HCT116 (cell line): ENCODE measurements around the gene CPN2. TPM values are rescaled to one million over a fixed set of nuclear protein-coding genes. Genes with fewer than 3 reads are reported as not detected.

Experiments
- ATAC-seq: fragments of 200-7000 bp; cut with Tn5 transposase; 2 replicates; pipeline ENCODE4 v1.9.1; 2020; ENCODE audit warnings: mild to moderate bottlenecking, moderate library complexity
- BruUV-seq: library from RNA; stranded (reverse); fragments of 400-500 nt; replicated peaks from 2 replicates; lab custom pipeline; 2021; lab: Mats Ljungman, UMichigan
- CTCF ChIA-PET: fragments of 300-600 bp; sonication (Branson Sonifier 250); formaldehyde crosslinking; loops from one replicate; lab custom pipeline; 2021; ENCODE audit warnings: antibody characterized with exemption; lab: Charles Lee
- POLR2A ChIA-PET: fragments of 300-600, 350-600 bp; sonication (Branson Sonifier 250); formaldehyde crosslinking; loops from one replicate; lab custom pipeline; 2021; ENCODE audit warnings: antibody characterized with exemption; lab: Charles Lee
- RAD21 ChIA-PET, 2 experiments: fragments of 300-600 bp; sonication (Branson Sonifier 250); formaldehyde crosslinking; loops; one replicate each; lab custom pipeline; 2023; ENCODE audit warnings: low total read pairs in 2 of 2; ENCODE audit not compliant: uncharacterized antibody in 2 of 2, unreplicated experiment in 2 of 2, low non-redundant PET in 1 of 2; lab: Charles Lee
- DNase-seq: peaks from one replicate; pipeline ENCODE4 v3.0.0-alpha.2; 2010; ENCODE audit warnings: low read depth, low spot score
- H2AFZ ChIP-seq: fragments of 200-600 bp; shearing (Covaris generic), sonication (generic); 2 replicates; pipeline ENCODE4 v1.6.1; 2017; ENCODE audit warnings: low read depth, mixed run types, mixed read lengths, antibody characterized with exemption, low read length; ENCODE audit not compliant: poor library complexity, severe bottlenecking
- H3K27ac ChIP-seq: 2 replicates; pipeline ENCODE4 v1.5.1; 2012; ENCODE audit warnings: low read depth, low read length
- H3K27me3 ChIP-seq: fragments of 200-600 bp; sonication (generic); 2 replicates; pipeline ENCODE4 v1.6.1; 2016; ENCODE audit warnings: mixed run types, low read length, mixed read lengths; ENCODE audit not compliant: insufficient read depth
- H3K36me3 ChIP-seq, 2 experiments: fragments of 200-500 bp in 1 of 2; fragments of 200-600 bp in 1 of 2; sonication (Bioruptor generic) in 1 of 2; sonication (generic) in 1 of 2; 2 replicates each; pipeline versions ENCODE4 v1.5.1 to v1.6.1; 2014 to 2016; ENCODE audit warnings: low read length in 2 of 2, inconsistent platforms in 1 of 2, mixed read lengths in 1 of 2, mixed run types in 1 of 2; ENCODE audit not compliant: insufficient read depth in 2 of 2, control insufficient read depth in 1 of 2
- H3K4me1 ChIP-seq, 2 experiments: fragments of 200-600 bp in 1 of 2; sonication (generic) in 1 of 2; 2 replicates each; pipeline versions ENCODE4 v1.5.1 to v1.6.1; 2012 to 2017; ENCODE audit warnings: low read length in 2 of 2, inconsistent platforms in 1 of 2, mild to moderate bottlenecking in 1 of 2, mixed read lengths in 1 of 2, mixed run types in 1 of 2, moderate library complexity in 1 of 2; ENCODE audit not compliant: insufficient read depth in 2 of 2, control insufficient read depth in 1 of 2
- H3K4me2 ChIP-seq: fragments of 200-600 bp; sonication (generic); 2 replicates; pipeline ENCODE4 v1.6.1; 2017; ENCODE audit warnings: mixed run types, low read length, mixed read lengths
- H3K4me3 ChIP-seq, 2 experiments: fragments of 200-600 bp in 1 of 2; sonication (generic) in 1 of 2; replicated peaks in 1 of 2; 2 replicates each; pipeline ENCODE4 v1.5.1; 2011 to 2016; ENCODE audit warnings: low read length in 2 of 2, control low read depth in 1 of 2, low read depth in 1 of 2, mild to moderate bottlenecking in 1 of 2, mixed read lengths in 1 of 2, mixed run types in 1 of 2
- H3K79me2 ChIP-seq: fragments of 200-600 bp; sonication (generic); 2 replicates; pipeline ENCODE4 v1.6.1; 2017; ENCODE audit warnings: mild to moderate bottlenecking, mixed run types, low read length, moderate library complexity, mixed read lengths; ENCODE audit not compliant: insufficient read depth
- H3K9ac ChIP-seq: fragments of 200-600 bp; sonication (generic); 2 replicates; pipeline ENCODE4 v1.6.1; 2016; ENCODE audit warnings: low read length, mixed read lengths
- H3K9me2 ChIP-seq: fragments of 200-600 bp; sonication (generic), shearing (Covaris generic); 2 replicates; pipeline ENCODE4 v1.6.1; 2017; ENCODE audit warnings: mixed run types, mild to moderate bottlenecking, moderate library complexity; ENCODE audit not compliant: insufficient read depth
- H3K9me3 ChIP-seq, 2 experiments: fragments of 200-500 bp in 1 of 2; fragments of 200-600 bp in 1 of 2; sonication (Bioruptor generic) in 1 of 2; sonication (generic) in 1 of 2; 2 replicates each; pipeline ENCODE4 v1.6.1; 2014 to 2017; ENCODE audit warnings: low read length in 2 of 2, mixed read lengths in 2 of 2, inconsistent platforms in 1 of 2, low read depth in 1 of 2, mild to moderate bottlenecking in 1 of 2, mixed run types in 1 of 2, moderate library complexity in 1 of 2; ENCODE audit not compliant: control insufficient read depth in 1 of 2, insufficient read depth in 1 of 2
- H4K20me1 ChIP-seq: fragments of 200-600 bp; sonication (generic), shearing (Covaris generic); 2 replicates; pipeline ENCODE4 v1.6.1; 2017; ENCODE audit warnings: mixed run types, mild to moderate bottlenecking, moderate library complexity; ENCODE audit not compliant: insufficient read depth
- CEBPB ChIP-seq: IDR thresholded peaks from 2 replicates; pipeline ENCODE4 v1.6.1; 2012; ENCODE audit warnings: low read depth
- CTCF ChIP-seq, 3 experiments: fragments of 200-600 bp in 1 of 3; sonication (generic) in 1 of 3; IDR thresholded peaks in 2 of 3; conservative IDR thresholded peaks in 1 of 3; 2 replicates each; pipeline ENCODE4 v1.5.1; 2012 to 2017; ENCODE audit warnings: low read depth in 2 of 3, low read length in 2 of 3, antibody characterized with exemption in 1 of 3, borderline replicate concordance in 1 of 3, control low read depth in 1 of 3, mild to moderate bottlenecking in 1 of 3, mixed read lengths in 1 of 3, mixed run types in 1 of 3, moderate library complexity in 1 of 3; ENCODE audit not compliant: insufficient read depth in 1 of 3
- EGR1 ChIP-seq: IDR thresholded peaks from 2 replicates; pipeline ENCODE4 v1.6.1; 2012; ENCODE audit warnings: low read depth
- ELF1 ChIP-seq: IDR thresholded peaks from 2 replicates; pipeline ENCODE4 v1.6.1; 2012; ENCODE audit warnings: low read depth, borderline replicate concordance
- EZH2 ChIP-seq: fragments of 200-600 bp; sonication (generic); IDR thresholded peaks from 2 replicates; pipeline ENCODE4 v1.6.1; 2017; ENCODE audit warnings: antibody characterized with exemption, mixed run types
- EZH2phosphoT487 ChIP-seq: fragments of 200-600 bp; IDR thresholded peaks from 2 replicates; pipeline ENCODE4 v1.6.1; 2018; ENCODE audit warnings: antibody characterized with exemption, borderline replicate concordance
- FOSL1 ChIP-seq: IDR thresholded peaks from 2 replicates; pipeline ENCODE4 v1.6.1; 2012; ENCODE audit warnings: low read depth
- JUND ChIP-seq: IDR thresholded peaks from 2 replicates; pipeline ENCODE4 v1.6.1; 2012
- POLR2AphosphoS5 ChIP-seq: IDR thresholded peaks from 2 replicates; pipeline ENCODE4 v1.6.1; 2011; ENCODE audit warnings: mild to moderate bottlenecking, low read depth, low read length, moderate library complexity
- RAD21 ChIP-seq: IDR thresholded peaks from 2 replicates; pipeline ENCODE4 v1.6.1; 2012; ENCODE audit warnings: low read depth, mild to moderate bottlenecking
- REST ChIP-seq: IDR thresholded peaks from 2 replicates; pipeline ENCODE4 v1.6.1; 2012; ENCODE audit warnings: low read depth
- SIN3A ChIP-seq: IDR thresholded peaks from 2 replicates; pipeline ENCODE4 v1.6.1; 2012; ENCODE audit warnings: low read depth
- SRF ChIP-seq: IDR thresholded peaks from 2 replicates; pipeline ENCODE4 v1.6.1; 2012; ENCODE audit warnings: low read depth
- ZBTB33 ChIP-seq: IDR thresholded peaks from 2 replicates; pipeline ENCODE4 v1.6.1; 2011; ENCODE audit warnings: mild to moderate bottlenecking, low read length, moderate library complexity; ENCODE audit not compliant: insufficient replicate concordance; ENCODE audit errors: extremely low read depth
- ZFX ChIP-seq: fragments of 450-650 bp; IDR thresholded peaks from 2 replicates; pipeline ENCODE4 v1.6.1; 2017
- intact Hi-C: fragments of 100-400 bp; cut with micrococcal nuclease; formaldehyde crosslinking; loops from 2 replicates; pipeline ENCODE4 v1.10.0; 2022
- total RNA-seq: library from RNA; stranded (reverse); gene quantifications from one replicate; pipeline ENCODE4 v1.2.1, GENCODE V29; 2021; ENCODE audit not compliant: unreplicated experiment
- TF ChIP-seq, protein P1 (sequence below): IDR thresholded peaks from 2 replicates; pipeline ENCODE4 v1.6.1; 2012
- TF ChIP-seq, protein P2 (sequence below): IDR thresholded peaks from 2 replicates; pipeline ENCODE4 v1.6.1; 2012

CPN2 gene
- total RNA-seq, 1 experiment from 2014 or later: not detected

DNA sequence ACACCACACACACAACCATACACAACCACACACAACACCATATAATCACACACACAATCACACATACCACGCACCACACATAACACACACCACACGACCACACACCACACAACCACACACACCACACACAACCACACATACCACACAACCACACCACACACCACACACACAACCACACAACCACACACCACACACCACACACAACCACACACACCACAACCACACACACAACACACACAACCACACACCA is 24.2 kb downstream of the CPN2 start (continued):
- no peak for TF ChIP-seq REST

DNA sequence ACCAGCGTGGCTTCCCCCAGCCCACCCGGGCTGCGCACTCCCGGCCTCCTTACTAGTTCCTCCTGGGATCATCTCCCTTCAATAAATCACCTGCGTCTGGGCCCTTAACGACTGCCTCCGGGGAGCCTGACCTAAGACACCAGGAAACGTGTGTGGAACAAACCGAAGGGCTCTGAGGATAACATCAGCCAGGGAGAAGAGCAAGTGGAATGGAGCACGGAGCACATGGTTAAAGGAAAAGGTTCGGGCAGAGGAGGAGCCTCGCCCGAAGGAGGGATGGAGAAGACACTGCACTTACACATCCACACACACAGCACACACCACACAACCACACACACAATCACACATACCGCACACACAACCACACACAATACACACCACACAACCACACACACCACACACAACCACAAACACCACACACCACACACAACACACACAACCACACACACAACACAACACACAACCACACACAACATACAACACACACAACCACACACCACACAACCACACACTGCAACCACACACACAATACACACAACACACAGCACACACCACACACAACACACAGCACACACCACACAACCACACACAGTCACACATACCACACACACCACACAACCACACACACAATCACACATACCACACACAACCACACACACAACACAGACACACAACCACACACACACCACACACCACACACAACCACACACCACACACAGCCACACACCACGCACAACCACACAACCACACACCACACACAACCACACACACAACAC is 24.7 kb downstream of the CPN2 start:
- no peak overlapping the region for H3K4me2 ChIP-seq
- intact Hi-C loops: loop anchor here (5.0 kb wide), 1 partner anchor 1409 kb away; the partner anchor contains the start of gene MB21D2
- peaks cover 0 to 13% of the 10 kb centered on the region in 2 experiments; a peak in 1 of 4 replicates for H3K9me3 ChIP-seq
- no peaks in the 10 kb centered on the region for H3K36me3 ChIP-seq
- H4K20me1 ChIP-seq: no peaks in the 10 kb centered on the region
- BruUV-seq: no TSS peak
- no peaks in the 10 kb centered on the region for H3K9me2 ChIP-seq
- ChIA-PET RAD21 (no interaction called here), POLR2A (no interaction called here), CTCF (no interaction called here)
- peaks cover 6% of the 10 kb centered on the region; the same call in 1 of the 2 replicates for H3K79me2 ChIP-seq
- no peaks in the 10 kb centered on the region for H3K27me3 ChIP-seq
- ATAC-seq (no peak), DNase-seq (peak; percentile 49)
- H3K9ac ChIP-seq: no peak overlapping the region
- H3K4me1 ChIP-seq: peaks cover 34 to 79% of the 10 kb centered on the region in 2 experiments
- no peak overlapping the region for H2AFZ ChIP-seq
- H3K4me3 ChIP-seq: no peak overlapping the region
- H3K27ac ChIP-seq: peak overlapping the region; percentile 7; the same call in 1 of the 2 replicates
- TF ChIP-seq POLR2AphosphoS5 (no peak), CTCF (IDR thresholded peaks at IDR 0.05 in 2 of 3, conservative IDR thresholded peaks at IDR 0.05 in 1 of 3; ENCODE audit: borderline replicate concordance in 1 of 3, insufficient read depth in 1 of 3, low read depth in 2 of 3, low read length in 2 of 3) (no peak), SIN3A (no peak), EZH2 (no peak), FOSL1 (no peak), ZBTB33 (no peak), EZH2phosphoT487 (no peak), JUND (no peak), EGR1 (no peak), CEBPB (no peak), ZFX (no peak), ELF1 (no peak), RAD21 (no peak), SRF (no peak)
- TF ChIP-seq, protein P1, sequence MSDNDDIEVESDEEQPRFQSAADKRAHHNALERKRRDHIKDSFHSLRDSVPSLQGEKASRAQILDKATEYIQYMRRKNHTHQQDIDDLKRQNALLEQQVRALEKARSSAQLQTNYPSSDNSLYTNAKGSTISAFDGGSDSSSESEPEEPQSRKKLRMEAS: no peak
- TF ChIP-seq, protein P2, sequence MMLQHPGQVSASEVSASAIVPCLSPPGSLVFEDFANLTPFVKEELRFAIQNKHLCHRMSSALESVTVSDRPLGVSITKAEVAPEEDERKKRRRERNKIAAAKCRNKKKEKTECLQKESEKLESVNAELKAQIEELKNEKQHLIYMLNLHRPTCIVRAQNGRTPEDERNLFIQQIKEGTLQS: no peak
